IPS-20b (cell line): ENCODE data around the gene ACTMAP.
A peak's percentile ranks its signal among the peaks of the same experiment; 100 is the strongest.

Experiments used
- H3K27ac ChIP-seq: one replicate; pipeline ENCODE4 v1.5.1; 2013; ENCODE audit warnings: low read length
- H3K27me3 ChIP-seq: 2 replicates; pipeline ENCODE4 v1.6.1; 2013; ENCODE audit warnings: mild to moderate bottlenecking, low read length, inconsistent platforms; ENCODE audit not compliant: insufficient read depth
- H3K36me3 ChIP-seq: 2 replicates; pipeline ENCODE4 v1.6.1; 2013; ENCODE audit warnings: low read depth, mild to moderate bottlenecking, inconsistent platforms, low read length, moderate library complexity; ENCODE audit not compliant: insufficient read depth
- H3K4me1 ChIP-seq: 2 replicates; pipeline ENCODE4 v1.6.1; 2013; ENCODE audit warnings: mild to moderate bottlenecking, control low read depth, inconsistent platforms, low read length, moderate library complexity; ENCODE audit not compliant: insufficient read depth
- H3K4me3 ChIP-seq: 2 replicates; pipeline ENCODE4 v1.5.1; 2013; ENCODE audit warnings: mild to moderate bottlenecking, low read length, inconsistent platforms
- H3K9ac ChIP-seq: 2 replicates; pipeline ENCODE4 v1.6.1; 2013; ENCODE audit warnings: low read depth, mild to moderate bottlenecking, inconsistent platforms, low read length, moderate library complexity
- H3K9me3 ChIP-seq: 2 replicates; pipeline ENCODE4 v1.6.1; 2013; ENCODE audit warnings: mild to moderate bottlenecking, low read depth, low read length, inconsistent platforms; ENCODE audit not compliant: insufficient read depth

ACTMAP gene

DNA sequence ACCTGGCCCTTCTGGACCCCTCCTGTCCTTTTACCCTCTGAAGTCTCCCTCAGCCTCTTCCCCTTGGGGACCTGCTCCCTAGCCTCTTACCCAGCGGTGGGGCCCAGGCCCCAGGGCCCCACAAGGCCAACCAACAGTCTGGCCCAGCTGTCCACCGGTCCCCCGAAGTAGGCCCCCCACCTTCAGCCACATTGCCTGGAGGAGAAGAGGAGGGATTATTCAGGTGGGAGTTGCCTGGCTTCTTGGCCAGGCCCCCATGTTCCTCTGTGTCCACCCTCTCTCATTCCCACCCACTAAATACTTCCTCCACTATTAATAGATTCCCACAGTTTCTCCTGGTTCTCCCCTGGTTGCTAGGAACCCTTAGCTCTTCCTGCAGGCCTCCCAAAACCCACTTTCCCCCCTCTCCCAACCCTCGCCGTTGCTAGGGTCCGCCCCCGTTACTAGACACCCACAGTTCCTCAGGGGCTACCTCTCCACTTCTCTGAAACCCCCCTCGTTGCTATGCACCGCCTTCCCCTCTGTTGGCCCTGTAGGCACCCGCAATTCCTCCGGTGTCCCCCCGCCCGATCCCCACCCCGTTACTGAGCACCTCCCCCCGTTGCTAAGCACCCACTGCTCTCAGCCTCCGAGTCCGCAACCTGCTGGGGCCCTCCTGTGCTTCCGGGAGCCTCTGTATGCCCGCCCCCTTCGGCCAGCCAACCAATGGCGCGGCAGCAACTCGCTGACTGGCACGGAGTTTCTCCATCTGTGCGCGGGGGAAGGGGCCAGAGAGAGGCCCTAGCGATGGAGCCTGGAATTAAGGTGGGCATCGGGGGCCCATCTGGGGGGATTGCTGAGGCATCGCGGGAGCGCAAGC is 35.6 kb downstream of the ACTMAP start:
- H3K27me3 ChIP-seq: no peaks in the 10 kb centered on the region
- peak overlapping the region; percentile 88 for H3K9ac ChIP-seq
- peak overlapping the region; percentile 93 for H3K4me3 ChIP-seq
- H3K36me3 ChIP-seq: peaks cover 23% of the 10 kb centered on the region
- peak overlapping the region; percentile 92 for H3K27ac ChIP-seq
- H3K9me3 ChIP-seq: no peaks in the 10 kb centered on the region
- peaks cover 19% of the 10 kb centered on the region; the same call in 1 of the 2 replicates for H3K4me1 ChIP-seq

GRCh38 chr19:40713939-40714338 is 36.3 kb downstream of the ACTMAP start:
- peaks cover 30% of the 10 kb centered on the region for H3K36me3 ChIP-seq
- H3K27me3 ChIP-seq: no peaks in the 10 kb centered on the region
- H3K27ac ChIP-seq: no peak overlapping the region
- H3K9me3 ChIP-seq: no peaks in the 10 kb centered on the region
- H3K4me3 ChIP-seq: no peak overlapping the region
- H3K9ac ChIP-seq: peak overlapping the region; percentile 88; the same call in 1 of the 2 replicates
- H3K4me1 ChIP-seq: peaks cover 19% of the 10 kb centered on the region; the same call in 1 of the 2 replicates

DNA sequence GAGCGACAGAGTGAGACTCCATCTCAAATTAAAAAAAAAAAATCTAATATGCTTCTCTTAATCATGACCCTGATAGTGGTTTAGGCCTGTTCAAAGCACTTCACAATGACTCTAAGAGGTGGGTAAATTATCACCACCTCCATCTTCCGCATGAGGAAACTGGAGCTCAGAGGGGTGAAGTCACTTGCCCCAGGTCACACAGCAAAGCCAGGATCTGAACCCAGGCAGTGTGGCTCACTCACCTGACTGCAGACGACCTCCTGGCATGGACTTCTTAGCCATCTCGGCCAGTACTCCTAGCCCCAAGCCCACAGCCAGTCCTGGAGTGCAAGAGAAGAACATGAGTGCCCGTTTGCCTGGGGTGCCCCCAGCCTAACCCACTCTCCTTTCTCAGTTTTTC is 40.5 kb downstream of the ACTMAP start:
- no peaks in the 10 kb centered on the region for H3K27me3 ChIP-seq
- peaks cover 4% of the 10 kb centered on the region; the same call in 1 of the 2 replicates for H3K4me1 ChIP-seq
- H3K27ac ChIP-seq: no peak overlapping the region
- no peak overlapping the region for H3K4me3 ChIP-seq
- H3K9ac ChIP-seq: no peak overlapping the region
- H3K36me3 ChIP-seq: peaks cover 62% of the 10 kb centered on the region
- H3K9me3 ChIP-seq: no peaks in the 10 kb centered on the region

GRCh38 chr19:40707615-40708014 is 42.7 kb downstream of the ACTMAP start:
- peaks cover 73% of the 10 kb centered on the region for H3K36me3 ChIP-seq
- no peaks in the 10 kb centered on the region for H3K9me3 ChIP-seq
- no peaks in the 10 kb centered on the region for H3K27me3 ChIP-seq
- H3K27ac ChIP-seq: no peak overlapping the region
- no peaks in the 10 kb centered on the region for H3K4me1 ChIP-seq
- no peak overlapping the region for H3K9ac ChIP-seq
- H3K4me3 ChIP-seq: no peak overlapping the region

DNA sequence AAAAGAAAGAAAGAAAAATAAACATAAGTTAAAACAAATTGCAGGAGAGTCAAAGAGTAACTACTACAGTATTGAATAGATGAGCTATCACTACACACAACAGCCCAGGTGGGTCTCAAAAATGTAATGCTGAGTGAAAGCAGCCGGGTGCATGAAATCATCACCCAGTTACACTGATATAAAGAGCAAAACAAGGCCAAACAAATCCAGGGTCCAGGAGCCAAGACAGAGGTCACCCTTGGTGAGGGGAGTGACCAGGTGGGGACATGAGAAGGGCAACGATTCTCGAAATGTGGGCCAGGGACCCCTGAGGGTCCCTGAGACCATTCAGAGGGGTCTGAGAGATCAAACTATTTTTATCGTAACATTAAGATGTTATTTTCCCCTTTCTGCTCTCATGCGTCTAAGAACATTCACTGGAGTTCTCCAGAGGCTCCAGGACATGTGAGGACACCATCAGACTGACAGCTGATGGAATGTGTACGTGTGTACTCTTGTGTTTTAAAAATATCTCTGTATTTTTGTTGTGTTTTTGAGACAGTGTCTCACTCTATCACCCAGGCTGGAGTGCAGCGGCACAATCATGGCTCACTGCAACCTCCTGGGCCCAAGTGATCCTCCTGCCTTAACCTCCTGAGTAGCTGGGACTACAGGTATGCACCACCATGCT is 44.2 kb downstream of the ACTMAP start:
- Histone ChIP-seq H3K4me1 (no peaks in the 10 kb centered on the region), H3K4me3 (no peak overlapping the region), H3K9ac (no peak overlapping the region), H3K27me3 (no peaks in the 10 kb centered on the region), H3K27ac (no peak overlapping the region), H3K36me3 (peaks cover 75% of the 10 kb centered on the region), H3K9me3 (no peaks in the 10 kb centered on the region)

DNA sequence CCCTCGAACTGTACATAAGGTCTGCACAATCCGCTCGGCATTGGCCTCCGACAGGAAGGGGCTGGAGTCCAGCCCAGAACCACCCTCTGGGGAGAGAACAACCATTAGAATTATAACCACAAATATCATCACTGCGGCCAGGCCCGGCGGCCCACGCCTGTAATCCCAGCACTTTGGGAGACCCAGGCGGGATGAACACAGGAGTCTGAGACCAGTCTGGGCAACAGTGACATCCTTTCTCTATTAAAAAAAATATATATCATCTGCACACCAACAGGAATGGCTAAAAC is 45.0 kb downstream of the ACTMAP start:
- Histone ChIP-seq H3K4me1 (no peaks in the 10 kb centered on the region), H3K27ac (no peak overlapping the region), H3K4me3 (no peak overlapping the region), H3K9me3 (no peaks in the 10 kb centered on the region), H3K9ac (no peak overlapping the region), H3K27me3 (no peaks in the 10 kb centered on the region), H3K36me3 (peaks cover 82% of the 10 kb centered on the region)

DNA sequence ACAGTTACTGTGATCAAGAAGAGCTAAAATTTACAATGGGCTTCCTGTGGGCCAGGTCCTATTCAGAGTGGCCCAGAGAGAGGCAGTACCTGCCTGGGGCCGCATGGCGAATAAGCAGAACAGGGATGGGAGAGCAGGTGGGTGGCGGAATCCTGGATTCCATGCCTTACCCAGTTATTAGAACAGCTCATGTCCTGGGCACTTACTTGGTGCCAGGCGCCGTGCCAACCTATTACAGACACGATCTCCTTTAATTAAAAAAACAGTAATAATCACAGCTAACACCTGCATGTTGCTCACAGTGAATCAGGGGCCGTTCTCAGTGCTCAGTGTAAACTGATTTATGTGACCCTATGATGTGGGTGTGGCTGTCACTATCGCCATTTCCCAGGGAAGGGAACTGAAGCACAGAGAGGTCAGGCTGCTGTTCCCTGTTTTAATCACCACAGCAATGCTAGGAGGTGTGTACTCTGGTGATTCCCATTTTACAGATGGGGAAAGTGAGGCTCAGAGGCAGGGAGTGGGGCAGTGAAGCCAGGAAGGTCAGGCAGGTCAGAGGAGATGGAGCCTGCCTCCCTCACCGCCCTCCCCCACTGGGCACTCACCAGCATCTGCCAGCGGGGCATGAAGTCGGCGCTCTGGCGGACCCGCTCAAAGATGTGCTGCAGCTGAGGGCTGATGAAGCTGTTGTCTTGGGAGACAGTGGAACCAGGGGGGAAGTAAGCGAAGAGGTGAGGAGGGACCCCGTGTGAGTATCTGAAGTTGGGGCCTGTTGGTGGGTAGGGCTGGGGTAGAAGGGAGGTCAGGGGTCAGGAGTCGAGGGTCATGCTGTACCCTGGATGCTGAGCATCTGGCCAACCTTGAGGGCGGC is 45.6 kb downstream of the ACTMAP start:
- H3K27me3 ChIP-seq: no peaks in the 10 kb centered on the region
- H3K4me1 ChIP-seq: no peaks in the 10 kb centered on the region
- H3K9me3 ChIP-seq: no peaks in the 10 kb centered on the region
- H3K9ac ChIP-seq: no peak overlapping the region
- H3K4me3 ChIP-seq: no peak overlapping the region
- no peak overlapping the region for H3K27ac ChIP-seq
- peaks cover 81% of the 10 kb centered on the region for H3K36me3 ChIP-seq

DNA sequence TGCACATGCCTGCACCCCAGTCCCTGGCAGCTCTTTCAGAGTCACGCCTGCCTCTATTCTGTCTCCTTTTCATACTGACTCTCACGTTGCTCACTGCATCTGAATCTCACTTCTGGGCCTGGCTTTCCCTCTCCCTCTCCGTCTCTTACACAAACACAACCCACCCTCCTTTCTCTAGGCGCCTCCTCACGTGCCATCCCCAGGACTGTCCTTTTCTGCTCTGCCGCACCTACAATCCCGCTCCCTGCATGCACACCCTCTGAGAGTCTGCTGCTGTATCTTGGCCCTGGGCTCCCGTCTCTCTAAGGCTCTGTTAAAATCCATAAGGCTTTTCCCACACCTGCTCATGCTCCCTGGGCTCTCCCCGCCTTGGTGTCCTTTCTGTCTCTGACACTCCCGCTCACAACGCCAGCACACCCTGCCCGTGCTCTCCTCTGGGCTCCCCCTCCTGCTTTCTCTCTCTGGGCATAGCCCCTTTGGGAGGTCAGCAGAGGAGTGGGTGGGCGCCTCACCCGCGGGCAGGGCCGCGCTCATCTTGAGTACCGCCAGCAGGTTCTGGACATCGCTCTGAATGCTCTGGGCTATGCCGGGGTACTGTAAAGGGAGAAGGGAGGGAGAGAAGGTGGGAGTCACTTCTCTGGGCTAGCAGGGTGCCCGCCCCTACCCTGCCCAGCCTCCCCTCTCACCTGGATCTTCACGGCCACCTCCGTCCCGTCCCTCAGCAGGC is 47.1 kb downstream of the ACTMAP start:
- no peak overlapping the region; the same call in 1 of the 2 replicates for H3K9ac ChIP-seq
- H3K36me3 ChIP-seq: peaks cover 71% of the 10 kb centered on the region
- H3K27ac ChIP-seq: no peak overlapping the region

DNA sequence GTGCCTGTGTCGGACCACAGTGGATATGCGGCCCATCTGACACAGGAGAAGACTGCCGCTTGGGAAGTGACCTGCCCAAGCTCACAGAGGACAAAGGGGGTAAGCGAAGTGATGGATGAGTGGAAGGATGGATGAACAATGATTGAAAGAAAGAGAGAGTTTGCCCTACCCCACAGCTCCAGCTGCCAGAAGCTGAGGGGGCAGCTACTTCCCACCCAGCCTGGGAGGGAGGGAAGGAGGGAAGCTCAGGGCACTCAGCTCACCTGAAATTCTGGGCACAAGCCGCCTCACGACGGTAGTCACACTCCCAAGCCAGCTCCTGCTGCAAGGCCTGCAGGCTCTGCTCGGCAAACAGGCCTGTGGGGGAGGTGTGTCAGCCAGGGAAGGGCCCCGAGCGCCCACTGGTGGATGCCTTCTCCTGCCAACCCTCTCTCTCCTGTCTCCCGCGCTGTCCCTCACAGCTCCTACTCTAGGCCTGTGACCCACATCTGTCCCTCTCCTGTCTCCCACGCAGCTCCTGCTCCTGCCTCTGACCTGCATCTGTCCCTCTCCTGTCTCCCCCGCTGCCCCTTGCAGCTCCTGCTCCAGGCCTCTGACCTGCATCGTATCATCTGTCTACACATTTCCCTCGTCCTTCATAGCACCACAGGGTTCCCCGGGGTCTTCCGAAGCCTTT is 47.8 kb downstream of the ACTMAP start:
- Histone ChIP-seq H3K27me3 (no peaks in the 10 kb centered on the region), H3K4me1 (no peaks in the 10 kb centered on the region), H3K9ac (peak overlapping the region; percentile 23; the same call in 1 of the 2 replicates), H3K9me3 (no peaks in the 10 kb centered on the region), H3K4me3 (no peak overlapping the region), H3K36me3 (peaks cover 65% of the 10 kb centered on the region), H3K27ac (no peak overlapping the region)

More for the DNA sequence above, 47.1 kb downstream of the ACTMAP start:
- no peaks in the 10 kb centered on the region for H3K9me3 ChIP-seq
- no peaks in the 10 kb centered on the region for H3K4me1 ChIP-seq
- no peak overlapping the region for H3K4me3 ChIP-seq
- no peaks in the 10 kb centered on the region for H3K27me3 ChIP-seq

- H3K4me3 ChIP-seq: no peak overlapping the region
Measured at GRCh38 chr19:40701758-40702157, 48.5 kb downstream of the ACTMAP start.

More at GRCh38 chr19:40701758-40702157, 48.5 kb downstream of the ACTMAP start:
- Histone ChIP-seq H3K4me1 (no peaks in the 10 kb centered on the region), H3K9ac (no peak overlapping the region), H3K27ac (no peak overlapping the region), H3K27me3 (no peaks in the 10 kb centered on the region), H3K9me3 (no peaks in the 10 kb centered on the region), H3K36me3 (peaks cover 64% of the 10 kb centered on the region)
